SKM-1 treated with dmso at 0.1 percent for 144 hours (cell line): ENCODE data around the gene ADAMTS9.

Experiments
- DNase-seq: peaks from one replicate; lab custom pipeline; 2025; ENCODE audit not compliant: unreplicated experiment; lab: John Stamatoyannopoulos, UW

ADAMTS9 gene

DNA sequence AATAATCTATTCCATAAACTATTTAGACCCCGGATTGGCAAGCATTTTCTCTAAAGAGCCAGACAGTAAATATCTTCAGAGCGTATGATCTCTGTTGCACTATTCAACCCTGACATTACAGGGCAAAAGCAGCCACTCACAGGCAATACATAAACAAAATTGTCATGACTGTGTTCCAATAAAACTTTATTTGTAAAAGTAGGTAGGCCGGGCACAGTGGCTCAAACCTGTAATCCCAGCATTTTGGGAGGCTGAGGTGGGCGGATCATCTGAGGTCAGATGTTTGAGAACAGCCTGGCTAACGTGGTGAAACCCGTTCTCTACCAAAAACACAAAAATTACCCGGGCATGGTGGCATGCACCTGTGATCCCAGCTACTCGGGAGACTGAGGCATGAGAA lies 66.5 kb downstream of the ADAMTS9 start:
- no peak for DNase-seq

- DNase-seq, result no peak
Observed at GRCh38 chr3:64620020-64620419, 67.8 kb downstream of the ADAMTS9 start.

- DNase-seq, result no peak
Observed at GRCh38 chr3:64619216-64619615, 68.6 kb downstream of the ADAMTS9 start.

DNA sequence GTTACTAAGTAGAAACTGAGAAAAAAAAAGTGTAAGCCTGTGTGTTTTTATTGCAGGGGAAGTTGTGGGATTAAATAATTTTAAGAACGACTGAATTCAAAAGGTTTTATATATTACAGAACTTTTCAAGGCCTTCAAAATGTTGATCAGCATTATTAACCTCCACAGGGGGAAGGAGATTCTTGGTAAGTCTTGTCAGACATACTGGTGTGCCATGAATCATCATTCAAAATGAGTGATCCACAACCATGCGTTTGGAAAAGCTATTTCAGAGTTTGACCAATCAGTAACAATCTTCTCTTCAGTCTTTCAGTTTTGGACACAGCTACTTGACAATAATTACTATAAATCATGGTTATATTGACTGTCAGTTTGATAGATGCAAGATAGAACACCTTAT lies 70.2 kb downstream of the ADAMTS9 start:
- no peak for DNase-seq

- no peak for DNase-seq
Observed at GRCh38 chr3:64616953-64617352, 70.8 kb downstream of the ADAMTS9 start.

- DNase-seq, result no peak
Observed at GRCh38 chr3:64612916-64613526, 74.8 kb downstream of the ADAMTS9 start.

DNA sequence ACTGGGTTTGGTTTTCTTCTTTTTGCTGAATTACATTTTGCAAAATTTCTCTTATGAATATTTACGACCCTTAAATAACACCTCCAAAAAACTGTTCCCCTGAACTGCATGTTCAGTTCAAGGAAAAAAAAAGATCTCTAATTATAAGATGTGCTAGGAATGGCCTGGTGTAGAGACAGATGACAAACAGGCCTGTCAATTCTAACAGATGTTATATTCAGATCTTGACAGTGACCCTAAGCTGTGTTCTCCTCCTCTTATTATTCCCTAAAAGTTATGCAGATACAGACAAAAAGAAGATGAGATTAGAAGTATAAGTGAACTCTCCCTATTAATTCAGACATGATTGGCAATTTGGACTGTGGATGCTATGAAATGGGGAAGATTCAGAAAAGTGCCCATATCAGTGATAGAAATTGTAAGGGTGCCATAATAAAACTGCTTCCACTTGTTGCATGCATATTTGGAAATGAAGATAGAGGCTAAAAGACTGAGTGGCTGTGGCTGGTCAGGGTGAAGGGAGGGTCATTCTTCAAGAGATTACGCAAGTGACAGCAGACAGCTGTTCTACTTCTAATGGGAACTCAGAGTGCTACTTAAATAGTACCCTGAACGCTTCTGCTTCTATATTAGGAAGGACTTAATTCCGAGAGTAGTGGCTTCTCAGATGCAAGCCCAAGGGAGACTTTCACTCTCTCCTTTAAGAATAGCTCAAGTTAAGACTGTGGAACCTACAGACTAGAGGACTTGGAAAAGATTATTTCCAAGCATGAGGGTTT lies 75.5 kb downstream of the ADAMTS9 start:
- peak; percentile 76 for DNase-seq

- DNase-seq, result no peak
Observed at GRCh38 chr3:64608741-64609140, 79.1 kb downstream of the ADAMTS9 start.

GRCh38 chr3:64607032-64607551 lies 80.7 kb downstream of the ADAMTS9 start:
- DNase-seq, result no peak

DNA sequence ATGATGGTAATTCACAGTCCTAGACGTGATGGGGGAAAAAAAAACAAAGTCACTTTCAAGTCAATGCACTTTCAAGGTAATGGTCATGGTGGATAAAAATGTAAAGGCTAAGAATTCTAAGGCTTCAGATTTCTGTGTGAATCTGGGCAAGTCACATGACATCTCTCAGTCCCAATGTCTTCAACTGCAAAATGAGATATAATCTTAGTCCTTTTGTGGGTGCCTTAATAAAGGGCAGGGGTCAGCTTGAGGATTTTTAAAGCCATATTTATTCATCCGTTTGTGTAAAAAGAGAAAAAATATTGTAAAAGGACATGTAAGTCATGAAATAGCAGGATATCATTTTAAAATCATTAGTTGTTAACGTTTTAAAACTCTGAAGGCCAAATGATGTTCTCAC lies 83.5 kb downstream of the ADAMTS9 start:
- no peak for DNase-seq

- no peak for DNase-seq
Observed at GRCh38 chr3:64601824-64602223, 86.0 kb downstream of the ADAMTS9 start.

DNA sequence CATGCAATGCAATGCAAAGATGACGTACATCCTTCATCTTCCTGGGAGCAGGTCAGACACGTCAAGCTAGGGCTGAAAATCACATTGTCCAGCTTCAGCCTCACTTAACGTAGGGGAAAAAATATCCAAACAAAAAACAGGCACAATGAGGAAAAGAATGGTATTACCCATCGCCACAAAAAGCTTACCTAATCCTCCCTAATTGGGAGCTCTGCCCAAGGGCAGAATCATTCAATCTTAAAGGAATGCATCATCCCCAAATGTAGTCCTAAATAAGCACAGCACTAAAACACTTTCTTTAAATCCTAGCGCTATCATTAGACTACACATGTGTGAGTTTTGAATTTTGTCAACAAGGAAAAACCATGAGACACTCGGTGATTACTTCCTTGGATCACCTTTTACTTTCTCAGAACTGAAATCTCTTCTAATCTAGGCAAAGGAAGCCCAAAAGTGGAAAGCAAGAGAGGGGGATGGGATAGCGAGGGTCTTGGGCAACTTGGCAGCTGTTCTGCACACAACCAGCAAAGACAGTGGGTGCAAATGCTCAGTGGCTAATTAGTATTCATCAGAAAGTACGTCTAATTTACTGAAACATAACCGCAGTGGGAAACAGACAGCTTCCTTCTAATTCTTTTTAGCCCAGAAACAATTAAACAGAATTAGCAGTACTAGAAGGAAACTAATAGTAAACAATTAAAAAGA lies 87.4 kb downstream of the ADAMTS9 start:
- DNase-seq, result no peak

GRCh38 chr3:64599651-64600050 lies 88.1 kb downstream of the ADAMTS9 start:
- DNase-seq, result no peak

- DNase-seq, result no peak
Observed at GRCh38 chr3:64595253-64595694, 92.5 kb downstream of the ADAMTS9 start.

DNA sequence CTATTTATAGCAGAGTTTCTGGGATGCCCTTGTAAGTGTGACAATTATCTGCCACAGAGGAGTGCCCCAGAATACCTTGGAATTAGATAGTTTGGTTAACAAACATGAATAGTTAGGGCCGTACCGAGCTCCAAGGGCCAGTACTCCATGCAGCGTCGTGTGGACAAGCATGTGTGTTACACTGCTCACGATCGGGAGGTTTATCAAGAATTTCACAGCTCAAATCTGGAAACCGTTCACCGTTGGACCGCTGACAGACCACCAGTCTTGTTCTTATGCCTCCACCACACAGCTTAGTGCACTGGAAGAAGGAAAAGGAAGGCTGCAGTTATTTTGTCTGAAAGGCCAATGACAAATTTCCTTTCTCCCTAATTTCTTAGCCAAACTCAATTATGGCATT lies 93.7 kb downstream of the ADAMTS9 start:
- no peak for DNase-seq

- no peak for DNase-seq
Observed at GRCh38 chr3:64593350-64593749, 94.5 kb downstream of the ADAMTS9 start.

DNA sequence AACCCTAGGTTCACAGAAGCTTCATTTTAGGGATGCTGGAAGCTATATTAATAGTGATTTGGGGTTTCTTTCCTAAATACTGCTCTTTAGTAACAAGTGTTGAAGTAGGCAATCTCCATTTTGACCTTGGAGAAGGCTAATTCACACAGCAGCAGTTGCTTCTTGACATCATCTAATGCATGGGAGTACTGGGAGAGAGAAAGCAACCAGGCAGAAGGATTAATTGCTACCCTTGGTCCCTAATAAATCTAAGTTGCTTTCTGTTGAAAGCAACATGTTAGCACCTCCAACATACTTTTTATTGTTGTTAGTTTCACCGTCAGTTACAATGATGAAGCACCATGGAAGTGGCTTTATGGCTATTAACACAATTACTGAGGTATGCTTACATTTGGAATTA lies 96.2 kb downstream of the ADAMTS9 start:
- DNase-seq, result no peak

DNA sequence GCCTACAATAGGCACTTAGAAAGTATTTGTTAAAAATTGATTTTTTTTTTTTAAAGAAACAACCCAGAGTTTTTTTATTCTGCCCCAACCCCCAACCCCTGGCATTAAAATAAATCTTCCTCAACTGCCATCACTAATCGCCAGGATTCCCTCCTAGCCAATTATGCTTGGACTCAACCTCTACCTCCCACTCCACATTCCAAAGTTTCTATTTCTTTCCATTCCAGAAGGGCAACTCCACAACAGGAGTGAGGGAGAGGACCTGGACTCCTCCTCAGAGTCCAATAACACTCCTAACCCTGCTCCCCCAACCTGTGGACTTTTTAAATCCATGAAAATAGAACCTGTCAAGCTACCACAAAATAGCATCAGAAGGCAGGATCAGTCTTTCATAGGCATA lies 99.4 kb downstream of the ADAMTS9 start:
- no peak for DNase-seq

GRCh38 chr3:64586952-64587351 lies 100.8 kb downstream of the ADAMTS9 start:
- no peak for DNase-seq

DNA sequence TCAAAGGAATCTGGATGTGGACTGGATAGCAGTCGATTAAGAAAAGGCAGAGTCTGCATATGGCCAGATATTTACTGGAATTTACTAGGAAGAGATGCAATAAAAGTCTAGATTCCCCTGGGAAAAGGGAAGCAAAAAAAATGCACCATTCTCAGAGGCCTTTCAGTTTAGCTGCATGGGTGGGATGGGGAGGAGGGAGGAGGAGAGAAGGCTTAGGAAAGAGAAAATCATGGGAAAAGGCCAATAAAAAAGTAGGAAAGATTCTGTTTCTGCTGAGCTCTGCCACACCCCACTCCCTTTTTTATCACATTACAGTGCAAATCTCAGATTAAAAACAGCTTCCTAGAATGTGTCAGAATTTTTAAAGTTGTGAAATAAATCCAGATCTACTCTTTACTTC lies 103.6 kb downstream of the ADAMTS9 start:
- DNase-seq, result no peak

GRCh38 chr3:64578797-64579196 lies 109.0 kb downstream of the ADAMTS9 start:
- no peak for DNase-seq
